PC-3 (cell line): ENCODE measurements around the gene GULP1. TPM values are rescaled to one million over a fixed set of nuclear protein-coding genes. Genes with fewer than 3 reads are reported as not detected.

Source experiments
- ATAC-seq: fragments of 200-7000 bp; cut with Tn5 transposase; 2 replicates; pipeline ENCODE4 v1.9.1; 2020; ENCODE audit warnings: mild to moderate bottlenecking, moderate library complexity
- BruUV-seq: library from RNA; stranded (reverse); fragments of 400-500 nt; replicated peaks from 2 replicates; lab custom pipeline; 2021; lab: Mats Ljungman, UMichigan
- CTCF ChIA-PET: fragments of 300-600 bp; sonication (Branson Sonifier 250); formaldehyde crosslinking; loops from one replicate; lab custom pipeline; 2022; ENCODE audit warnings: antibody characterized with exemption; lab: Charles Lee
- POLR2A ChIA-PET: fragments of 300-600 bp; sonication (Branson Sonifier 250); formaldehyde crosslinking; loops from one replicate; lab custom pipeline; 2022; ENCODE audit warnings: antibody characterized with exemption; ENCODE audit not compliant: unreplicated experiment; lab: Charles Lee
- DNase-seq: peaks from one replicate; pipeline ENCODE4 v3.0.0-alpha.2; 2015
- H2AFZ ChIP-seq: fragments of 300-600 bp; sonication (generic); 2 replicates; pipeline ENCODE4 v1.6.0; 2016; ENCODE audit warnings: antibody characterized with exemption, low read length
- H3F3A ChIP-seq: fragments of 300-600 bp; sonication (generic); one replicate; pipeline ENCODE4 v1.6.0; 2017; ENCODE audit warnings: antibody characterized with exemption, low read length, control low read depth, mild to moderate bottlenecking; ENCODE audit not compliant: unreplicated experiment
- H3K27ac ChIP-seq: fragments of 300-600 bp; sonication (generic); 2 replicates; pipeline ENCODE4 v1.5.1; 2016; ENCODE audit warnings: mild to moderate bottlenecking, low read length
- H3K27me3 ChIP-seq: fragments of 300-600 bp; sonication (generic); 2 replicates; pipeline ENCODE4 v1.6.1; 2016; ENCODE audit warnings: low read length, mixed read lengths
- H3K36me3 ChIP-seq: fragments of 300-600 bp; sonication (generic); 2 replicates; pipeline ENCODE4 v1.6.1; 2016; ENCODE audit warnings: low read depth, mixed run types, low read length, mixed read lengths
- H3K4me1 ChIP-seq: fragments of 300-600 bp; sonication (generic); 2 replicates; pipeline ENCODE4 v1.5.1; 2016; ENCODE audit warnings: low read length; ENCODE audit not compliant: insufficient read depth
- H3K4me2 ChIP-seq: fragments of 300-600 bp; sonication (generic); 2 replicates; pipeline ENCODE4 v1.6.0; 2016; ENCODE audit warnings: low read length
- H3K4me3 ChIP-seq: fragments of 300-600 bp; sonication (generic); 2 replicates; pipeline ENCODE4 v1.5.1; 2016; ENCODE audit warnings: mild to moderate bottlenecking, low read length, mixed read lengths
- H3K79me2 ChIP-seq: fragments of 300-600 bp; sonication (generic); 2 replicates; pipeline ENCODE4 v1.6.1; 2017; ENCODE audit warnings: low read length, mixed read lengths
- H3K9ac ChIP-seq: fragments of 300-600 bp; sonication (generic); 2 replicates; pipeline ENCODE4 v1.6.0; 2016; ENCODE audit warnings: mild to moderate bottlenecking, low read length
- H3K9me2 ChIP-seq: fragments of 300-600 bp; sonication (generic); replicated peaks from 2 replicates; pipeline ENCODE4 v1.6.1; 2016; ENCODE audit warnings: mixed run types, low read length, mixed read lengths
- H3K9me3 ChIP-seq: fragments of 300-600 bp; sonication (generic); 2 replicates; pipeline ENCODE4 v1.6.1; 2016; ENCODE audit warnings: low read length, mixed read lengths
- H4K20me1 ChIP-seq: fragments of 300-600 bp; sonication (generic); 2 replicates; pipeline ENCODE4 v1.6.1; 2016; ENCODE audit warnings: low read length, mixed read lengths
- EZH2 ChIP-seq: fragments of 300-600 bp; sonication (generic); IDR thresholded peaks from one replicate; pipeline ENCODE4 v1.6.1; 2017; ENCODE audit warnings: antibody characterized with exemption, mild to moderate bottlenecking, low read length; ENCODE audit not compliant: unreplicated experiment
- EZH2phosphoT487 ChIP-seq: fragments of 300-600 bp; sonication (generic); IDR thresholded peaks from 2 replicates; pipeline ENCODE4 v1.6.1; 2018; ENCODE audit warnings: mild to moderate bottlenecking, antibody characterized with exemption, low read length, borderline replicate concordance
- intact Hi-C: fragments of 100-400 bp; cut with micrococcal nuclease; formaldehyde crosslinking; loops from 2 replicates; pipeline ENCODE4 v1.9.0; 2023
- total RNA-seq: library from RNA; depleted of rRNA; stranded (reverse); fragments of >200 nt; gene quantifications from 2 replicates; pipeline ENCODE4 v1.2.3, GENCODE V29; 2014
- TF ChIP-seq, protein P1 (sequence below): fragments of 300-600 bp; sonication (generic); conservative IDR thresholded peaks from 2 replicates; pipeline ENCODE4 v1.5.1; 2017; ENCODE audit warnings: antibody characterized with exemption, low read depth, mild to moderate bottlenecking, low read length

GULP1 gene
- total RNA-seq, 1 experiment from 2014 or later = 25.5 TPM

DNA sequence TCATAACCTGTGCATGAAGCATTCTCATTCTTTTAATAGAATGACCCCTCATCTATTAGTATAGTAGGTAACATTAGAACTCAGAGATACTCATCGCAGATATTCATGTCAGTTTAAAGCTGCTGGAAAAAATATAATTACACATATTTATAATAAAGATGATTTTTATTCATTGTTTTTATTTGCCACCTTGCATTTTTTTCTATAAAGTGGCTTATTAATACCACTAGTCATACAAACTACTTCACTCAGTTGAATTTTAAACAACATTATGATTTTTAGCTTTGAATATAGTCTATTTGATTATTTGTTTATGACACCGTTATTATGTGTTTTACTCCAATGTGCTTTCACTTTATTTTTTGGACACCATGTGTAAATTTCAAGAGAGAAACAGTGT is 23.9 kb upstream of the GULP1 start:
- Histone ChIP-seq H3F3A (no peaks in the 10 kb centered on the region), H3K9ac (no peak overlapping the region), H3K27me3 (no peaks in the 10 kb centered on the region), H3K36me3 (no peaks in the 10 kb centered on the region), H3K9me3 (peaks cover 6% of the 10 kb centered on the region; the same call in 1 of the 2 replicates), H3K79me2 (no peaks in the 10 kb centered on the region), H2AFZ (no peak overlapping the region), H3K4me1 (no peaks in the 10 kb centered on the region), H3K4me3 (no peak overlapping the region), H3K9me2 (no peaks in the 10 kb centered on the region), H3K27ac (no peak overlapping the region), H4K20me1 (no peaks in the 10 kb centered on the region), H3K4me2 (no peak overlapping the region)
- no peak for DNase-seq
- BruUV-seq = no TSS peak
- intact Hi-C loops = no loop called here
- POLR2A ChIA-PET = interaction anchor here (0.7 kb wide), 1 partner anchor 32 kb away, joined by 3 read pairs; no protein-coding TSS in a partner anchor
- CTCF ChIA-PET = no interaction called here
- ATAC-seq = no peak
- no peak for TF ChIP-seq EZH2
- no peak for TF ChIP-seq EZH2phosphoT487
- TF ChIP-seq, protein P1, sequence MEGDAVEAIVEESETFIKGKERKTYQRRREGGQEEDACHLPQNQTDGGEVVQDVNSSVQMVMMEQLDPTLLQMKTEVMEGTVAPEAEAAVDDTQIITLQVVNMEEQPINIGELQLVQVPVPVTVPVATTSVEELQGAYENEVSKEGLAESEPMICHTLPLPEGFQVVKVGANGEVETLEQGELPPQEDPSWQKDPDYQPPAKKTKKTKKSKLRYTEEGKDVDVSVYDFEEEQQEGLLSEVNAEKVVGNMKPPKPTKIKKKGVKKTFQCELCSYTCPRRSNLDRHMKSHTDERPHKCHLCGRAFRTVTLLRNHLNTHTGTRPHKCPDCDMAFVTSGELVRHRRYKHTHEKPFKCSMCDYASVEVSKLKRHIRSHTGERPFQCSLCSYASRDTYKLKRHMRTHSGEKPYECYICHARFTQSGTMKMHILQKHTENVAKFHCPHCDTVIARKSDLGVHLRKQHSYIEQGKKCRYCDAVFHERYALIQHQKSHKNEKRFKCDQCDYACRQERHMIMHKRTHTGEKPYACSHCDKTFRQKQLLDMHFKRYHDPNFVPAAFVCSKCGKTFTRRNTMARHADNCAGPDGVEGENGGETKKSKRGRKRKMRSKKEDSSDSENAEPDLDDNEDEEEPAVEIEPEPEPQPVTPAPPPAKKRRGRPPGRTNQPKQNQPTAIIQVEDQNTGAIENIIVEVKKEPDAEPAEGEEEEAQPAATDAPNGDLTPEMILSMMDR = no peak

DNA sequence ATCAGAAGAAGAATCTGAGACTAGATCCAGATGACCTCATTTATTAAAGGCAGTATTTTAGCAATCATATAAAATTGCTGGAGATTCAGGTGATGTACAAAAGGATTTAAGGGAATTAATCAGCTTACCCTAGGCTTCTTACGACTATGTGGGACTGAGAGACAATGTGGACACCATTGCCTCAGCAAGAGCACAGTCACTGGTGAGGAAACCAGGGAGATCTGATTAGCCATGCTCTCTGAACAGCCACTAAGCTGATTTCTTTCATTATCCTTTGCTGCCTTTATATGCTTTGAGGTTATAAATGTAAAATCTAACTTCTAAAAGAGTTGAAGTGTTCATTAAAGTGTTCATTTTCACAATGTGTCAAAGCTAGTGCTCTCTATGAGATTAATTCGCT is 22.7 kb upstream of the GULP1 start:
- Histone ChIP-seq H3K9me3 (peaks cover 6% of the 10 kb centered on the region; the same call in 1 of the 2 replicates), H4K20me1 (no peaks in the 10 kb centered on the region), H3K36me3 (no peaks in the 10 kb centered on the region), H3K4me1 (no peaks in the 10 kb centered on the region), H3K27me3 (no peaks in the 10 kb centered on the region), H3K4me2 (no peak overlapping the region), H3K9ac (no peak overlapping the region), H3K27ac (no peak overlapping the region), H3K4me3 (no peak overlapping the region), H2AFZ (no peak overlapping the region), H3F3A (no peaks in the 10 kb centered on the region), H3K9me2 (no peaks in the 10 kb centered on the region), H3K79me2 (no peaks in the 10 kb centered on the region)
- ChIA-PET POLR2A (no interaction called here), CTCF (no interaction called here)
- no peak for ATAC-seq
- intact Hi-C loops = no loop called here
- TF ChIP-seq EZH2phosphoT487 (no peak), EZH2 (no peak)
- TF ChIP-seq, protein P1 = no peak
- no peak for DNase-seq
- no TSS peak for BruUV-seq

DNA sequence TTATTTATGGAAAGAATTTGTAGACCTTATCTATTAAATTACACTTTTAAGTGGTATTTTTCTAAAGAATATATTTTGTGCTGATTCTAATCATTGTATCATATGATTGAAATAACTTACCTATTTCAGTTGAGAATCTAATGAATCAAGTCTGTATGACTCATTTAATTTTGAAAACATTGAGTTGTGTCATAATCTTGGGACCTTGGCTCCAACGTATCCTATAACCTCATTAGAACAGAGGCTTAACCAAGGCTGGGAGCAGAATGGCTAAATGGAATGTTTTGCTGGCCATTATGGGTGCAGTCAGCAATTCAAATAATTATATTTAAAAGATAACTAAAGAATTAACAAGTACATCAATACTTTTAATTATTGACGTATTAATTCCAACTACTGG is 19.6 kb upstream of the GULP1 start:
- Histone ChIP-seq H3K9me2 (no peaks in the 10 kb centered on the region), H3K4me1 (no peaks in the 10 kb centered on the region), H3K79me2 (no peaks in the 10 kb centered on the region), H3K27ac (no peak overlapping the region), H3K36me3 (no peaks in the 10 kb centered on the region), H2AFZ (no peak overlapping the region), H3K9ac (no peak overlapping the region), H3K4me3 (no peak overlapping the region), H3K9me3 (peaks cover 6% of the 10 kb centered on the region; the same call in 1 of the 2 replicates), H3K27me3 (no peaks in the 10 kb centered on the region), H3F3A (no peaks in the 10 kb centered on the region), H4K20me1 (no peaks in the 10 kb centered on the region), H3K4me2 (no peak overlapping the region)
- no peak for ATAC-seq
- intact Hi-C loops = no loop called here
- ChIA-PET POLR2A (no interaction called here), CTCF (no interaction called here)
- no peak for DNase-seq
- no peak for TF ChIP-seq EZH2
- TF ChIP-seq, protein P1 = no peak
- TF ChIP-seq EZH2phosphoT487 = no peak
- BruUV-seq = no TSS peak
